K562 (cell line): ENCODE data around the gene GAB2. TPM values are rescaled to one million over a fixed set of nuclear protein-coding genes. Genes with fewer than 3 reads are reported as not detected.

ENCODE experiments used
- CEBPB ChIP-seq: fragments of 450-650 bp; IDR thresholded peaks from 2 replicates; pipeline ENCODE4 v1.6.1; 2016; ENCODE audit warnings: missing genetic modification characterization, missing compliant biosample characterization
- DMBX1 ChIP-seq: fragments of 250-450 bp; sonication (Bioruptor Pico); IDR thresholded peaks from 2 replicates; pipeline ENCODE4 v1.8.0; 2022; ENCODE audit warnings: inconsistent platforms, mild to moderate bottlenecking, moderate library complexity, borderline replicate concordance
- EHMT2 ChIP-seq: fragments of 450-650 bp; IDR thresholded peaks from 2 replicates; pipeline ENCODE4 v1.6.1; 2018; ENCODE audit warnings: antibody characterized with exemption
- GABPA ChIP-seq: fragments of 200-800 bp; sonication (Bioruptor generic); conservative IDR thresholded peaks from 2 replicates; pipeline ENCODE4 v1.6.1; 2016; ENCODE audit warnings: low read depth, missing genetic modification characterization, missing compliant biosample characterization
- GABPB1 ChIP-seq: sonication (generic); formaldehyde crosslinking; IDR thresholded peaks from 2 replicates; pipeline ENCODE4 v1.8.0; 2022; ENCODE audit warnings: mild to moderate bottlenecking, missing genetic modification reagents
- HDAC2 ChIP-seq: fragments of 450-650 bp; IDR thresholded peaks from 2 replicates; pipeline ENCODE4 v1.6.1; 2016; ENCODE audit warnings: mild to moderate bottlenecking
- JUND ChIP-seq, 2 experiments: IDR thresholded peaks; 2 replicates in 1 of 2; 3 replicates in 1 of 2; pipeline ENCODE4 v1.6.1; 2011; ENCODE audit warnings: borderline replicate concordance in 2 of 2, low read depth in 2 of 2, low read length in 2 of 2, improper control_type of control experiment in 1 of 2, missing biosample characterization in 1 of 2, missing genetic modification characterization in 1 of 2, missing genetic modification reagents in 1 of 2
- MAFF ChIP-seq: IDR thresholded peaks from 2 replicates; pipeline ENCODE4 v1.6.1; 2012; ENCODE audit warnings: low read length, improper control_type of control experiment
- RCOR1 ChIP-seq, 2 experiments: IDR thresholded peaks; 2 replicates each; pipeline ENCODE4 v1.6.1; 2012; ENCODE audit warnings: low read depth in 2 of 2, low read length in 2 of 2, borderline replicate concordance in 1 of 2, improper control_type of control experiment in 1 of 2
- RFX5 ChIP-seq: IDR thresholded peaks from 2 replicates; pipeline ENCODE4 v1.6.1; 2011; ENCODE audit warnings: low read depth, mild to moderate bottlenecking, improper control_type of control experiment, low read length
- SMARCE1 ChIP-seq: fragments of 450-650 bp; IDR thresholded peaks from 2 replicates; pipeline ENCODE4 v1.7.1; 2016; ENCODE audit warnings: mild to moderate bottlenecking
- polyA plus RNA-seq, 8 experiments: library from polyadenylated mRNA; depleted of rRNA in 4 of 8; stranded (reverse) in 5 of 8; unstranded in 3 of 8; fragments of >200 nt; fragmentation: Nextera tagmentation in 2 of 8; fragmentation: Illumina TruSeq in 1 of 8; extraction: Ambion mirVana in 2 of 8; extraction: Trizol in 1 of 8; gene quantifications; 2 replicates each; pipeline versions ENCODE4 v1.2.1 to v1.2.3, GENCODE V29; 2011 to 2014; ENCODE audit warnings: inconsistent platforms in 1 of 8, missing spikeins in 1 of 8
- total RNA-seq, 7 experiments: library from RNA; depleted of rRNA in 6 of 7; stranded (reverse); fragments of >200 nt in 6 of 7; fragmentation: Illumina TruSeq in 2 of 7; extraction: Trizol in 2 of 7; gene quantifications; 2 replicates each; pipeline versions ENCODE4 v1.2.1 to v1.2.3, GENCODE V29; 2011 to 2021; ENCODE audit warnings: low replicate concordance in 1 of 7
- TF ChIP-seq, protein P1 (sequence below), 2 experiments: IDR thresholded peaks; 2 replicates each; pipeline ENCODE4 v1.6.1; 2012; ENCODE audit warnings: improper control_type of control experiment in 2 of 2, low read depth in 2 of 2, low read length in 2 of 2, borderline replicate concordance in 1 of 2
- TF ChIP-seq, protein P2 (sequence below): fragments of 450-650 bp; IDR thresholded peaks from 2 replicates; pipeline ENCODE4 v1.6.1; 2016; ENCODE audit warnings: mild to moderate bottlenecking, moderate library complexity

Gene GAB2
- total and polyA plus RNA-seq, 9 of the 15 experiments (the other 6 are each of a cell fraction or from before 2014, with no cell fraction given) = 2.3 to 35.2 (median 16.1) TPM

DNA sequence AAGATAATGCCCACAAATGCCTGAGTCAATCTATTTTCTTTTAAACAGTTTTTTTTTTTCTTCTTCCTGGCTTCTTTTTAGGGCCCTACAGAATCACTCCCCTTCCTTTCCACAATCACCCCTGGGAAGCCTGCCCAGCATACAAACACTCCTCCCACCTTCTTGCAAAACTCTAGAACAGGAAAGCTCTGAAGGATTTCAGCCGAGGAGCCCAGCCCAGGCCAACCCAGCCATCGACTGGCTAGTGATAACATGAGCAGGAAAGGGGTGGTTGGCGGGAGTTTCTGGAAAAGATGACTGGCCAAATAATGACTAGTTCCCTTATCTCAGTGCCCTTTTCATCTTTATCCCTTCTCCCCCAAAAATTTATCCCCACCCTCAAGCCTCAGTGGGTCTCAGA lies 160.7 kb downstream of the GAB2 start (continued):
- TF ChIP-seq, protein P1, sequence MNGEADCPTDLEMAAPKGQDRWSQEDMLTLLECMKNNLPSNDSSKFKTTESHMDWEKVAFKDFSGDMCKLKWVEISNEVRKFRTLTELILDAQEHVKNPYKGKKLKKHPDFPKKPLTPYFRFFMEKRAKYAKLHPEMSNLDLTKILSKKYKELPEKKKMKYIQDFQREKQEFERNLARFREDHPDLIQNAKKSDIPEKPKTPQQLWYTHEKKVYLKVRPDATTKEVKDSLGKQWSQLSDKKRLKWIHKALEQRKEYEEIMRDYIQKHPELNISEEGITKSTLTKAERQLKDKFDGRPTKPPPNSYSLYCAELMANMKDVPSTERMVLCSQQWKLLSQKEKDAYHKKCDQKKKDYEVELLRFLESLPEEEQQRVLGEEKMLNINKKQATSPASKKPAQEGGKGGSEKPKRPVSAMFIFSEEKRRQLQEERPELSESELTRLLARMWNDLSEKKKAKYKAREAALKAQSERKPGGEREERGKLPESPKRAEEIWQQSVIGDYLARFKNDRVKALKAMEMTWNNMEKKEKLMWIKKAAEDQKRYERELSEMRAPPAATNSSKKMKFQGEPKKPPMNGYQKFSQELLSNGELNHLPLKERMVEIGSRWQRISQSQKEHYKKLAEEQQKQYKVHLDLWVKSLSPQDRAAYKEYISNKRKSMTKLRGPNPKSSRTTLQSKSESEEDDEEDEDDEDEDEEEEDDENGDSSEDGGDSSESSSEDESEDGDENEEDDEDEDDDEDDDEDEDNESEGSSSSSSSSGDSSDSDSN (IDR thresholded peaks at IDR 0.05; ENCODE audit: borderline replicate concordance in 1 of 2, low read depth in 2 of 2, low read length in 2 of 2) = 0 out of 4 replicates have a peak, but pooled peaks of 1 of the 2 experiments have one; percentile 59
- TF ChIP-seq EHMT2 (peak; percentile 36; the same call in 1 of the 2 replicates), HDAC2 (peak; percentile 77), RCOR1 (IDR thresholded peaks at IDR 0.05; ENCODE audit: borderline replicate concordance in 1 of 2, low read depth in 2 of 2, low read length in 2 of 2) (peak in 1 of 2 experiments; percentile 74; a peak in 2 of 4 replicates), DMBX1 (CRISPR knock-in tag) (peak; percentile 48; the same call in 1 of the 2 replicates), MAFF (peak; percentile 22; the same call in 1 of the 2 replicates), SMARCE1 (peak; percentile 67), RFX5 (no peak), GABPA (tag) (peak; percentile 33; the same call in 1 of the 2 replicates), JUND (IDR thresholded peaks at IDR 0.05; ENCODE audit: borderline replicate concordance, low read depth, low read length) (peak; percentile 76; the same call in 1 of the 2 replicates), JUND (tag; IDR thresholded peaks at IDR 0.05; ENCODE audit: borderline replicate concordance, low read depth, low read length) (peak; percentile 70; the same call in 1 of the 3 replicates), CEBPB (tag) (peak; percentile 88), GABPB1 (CRISPR knock-in tag) (no peak)
- TF ChIP-seq, protein P2, sequence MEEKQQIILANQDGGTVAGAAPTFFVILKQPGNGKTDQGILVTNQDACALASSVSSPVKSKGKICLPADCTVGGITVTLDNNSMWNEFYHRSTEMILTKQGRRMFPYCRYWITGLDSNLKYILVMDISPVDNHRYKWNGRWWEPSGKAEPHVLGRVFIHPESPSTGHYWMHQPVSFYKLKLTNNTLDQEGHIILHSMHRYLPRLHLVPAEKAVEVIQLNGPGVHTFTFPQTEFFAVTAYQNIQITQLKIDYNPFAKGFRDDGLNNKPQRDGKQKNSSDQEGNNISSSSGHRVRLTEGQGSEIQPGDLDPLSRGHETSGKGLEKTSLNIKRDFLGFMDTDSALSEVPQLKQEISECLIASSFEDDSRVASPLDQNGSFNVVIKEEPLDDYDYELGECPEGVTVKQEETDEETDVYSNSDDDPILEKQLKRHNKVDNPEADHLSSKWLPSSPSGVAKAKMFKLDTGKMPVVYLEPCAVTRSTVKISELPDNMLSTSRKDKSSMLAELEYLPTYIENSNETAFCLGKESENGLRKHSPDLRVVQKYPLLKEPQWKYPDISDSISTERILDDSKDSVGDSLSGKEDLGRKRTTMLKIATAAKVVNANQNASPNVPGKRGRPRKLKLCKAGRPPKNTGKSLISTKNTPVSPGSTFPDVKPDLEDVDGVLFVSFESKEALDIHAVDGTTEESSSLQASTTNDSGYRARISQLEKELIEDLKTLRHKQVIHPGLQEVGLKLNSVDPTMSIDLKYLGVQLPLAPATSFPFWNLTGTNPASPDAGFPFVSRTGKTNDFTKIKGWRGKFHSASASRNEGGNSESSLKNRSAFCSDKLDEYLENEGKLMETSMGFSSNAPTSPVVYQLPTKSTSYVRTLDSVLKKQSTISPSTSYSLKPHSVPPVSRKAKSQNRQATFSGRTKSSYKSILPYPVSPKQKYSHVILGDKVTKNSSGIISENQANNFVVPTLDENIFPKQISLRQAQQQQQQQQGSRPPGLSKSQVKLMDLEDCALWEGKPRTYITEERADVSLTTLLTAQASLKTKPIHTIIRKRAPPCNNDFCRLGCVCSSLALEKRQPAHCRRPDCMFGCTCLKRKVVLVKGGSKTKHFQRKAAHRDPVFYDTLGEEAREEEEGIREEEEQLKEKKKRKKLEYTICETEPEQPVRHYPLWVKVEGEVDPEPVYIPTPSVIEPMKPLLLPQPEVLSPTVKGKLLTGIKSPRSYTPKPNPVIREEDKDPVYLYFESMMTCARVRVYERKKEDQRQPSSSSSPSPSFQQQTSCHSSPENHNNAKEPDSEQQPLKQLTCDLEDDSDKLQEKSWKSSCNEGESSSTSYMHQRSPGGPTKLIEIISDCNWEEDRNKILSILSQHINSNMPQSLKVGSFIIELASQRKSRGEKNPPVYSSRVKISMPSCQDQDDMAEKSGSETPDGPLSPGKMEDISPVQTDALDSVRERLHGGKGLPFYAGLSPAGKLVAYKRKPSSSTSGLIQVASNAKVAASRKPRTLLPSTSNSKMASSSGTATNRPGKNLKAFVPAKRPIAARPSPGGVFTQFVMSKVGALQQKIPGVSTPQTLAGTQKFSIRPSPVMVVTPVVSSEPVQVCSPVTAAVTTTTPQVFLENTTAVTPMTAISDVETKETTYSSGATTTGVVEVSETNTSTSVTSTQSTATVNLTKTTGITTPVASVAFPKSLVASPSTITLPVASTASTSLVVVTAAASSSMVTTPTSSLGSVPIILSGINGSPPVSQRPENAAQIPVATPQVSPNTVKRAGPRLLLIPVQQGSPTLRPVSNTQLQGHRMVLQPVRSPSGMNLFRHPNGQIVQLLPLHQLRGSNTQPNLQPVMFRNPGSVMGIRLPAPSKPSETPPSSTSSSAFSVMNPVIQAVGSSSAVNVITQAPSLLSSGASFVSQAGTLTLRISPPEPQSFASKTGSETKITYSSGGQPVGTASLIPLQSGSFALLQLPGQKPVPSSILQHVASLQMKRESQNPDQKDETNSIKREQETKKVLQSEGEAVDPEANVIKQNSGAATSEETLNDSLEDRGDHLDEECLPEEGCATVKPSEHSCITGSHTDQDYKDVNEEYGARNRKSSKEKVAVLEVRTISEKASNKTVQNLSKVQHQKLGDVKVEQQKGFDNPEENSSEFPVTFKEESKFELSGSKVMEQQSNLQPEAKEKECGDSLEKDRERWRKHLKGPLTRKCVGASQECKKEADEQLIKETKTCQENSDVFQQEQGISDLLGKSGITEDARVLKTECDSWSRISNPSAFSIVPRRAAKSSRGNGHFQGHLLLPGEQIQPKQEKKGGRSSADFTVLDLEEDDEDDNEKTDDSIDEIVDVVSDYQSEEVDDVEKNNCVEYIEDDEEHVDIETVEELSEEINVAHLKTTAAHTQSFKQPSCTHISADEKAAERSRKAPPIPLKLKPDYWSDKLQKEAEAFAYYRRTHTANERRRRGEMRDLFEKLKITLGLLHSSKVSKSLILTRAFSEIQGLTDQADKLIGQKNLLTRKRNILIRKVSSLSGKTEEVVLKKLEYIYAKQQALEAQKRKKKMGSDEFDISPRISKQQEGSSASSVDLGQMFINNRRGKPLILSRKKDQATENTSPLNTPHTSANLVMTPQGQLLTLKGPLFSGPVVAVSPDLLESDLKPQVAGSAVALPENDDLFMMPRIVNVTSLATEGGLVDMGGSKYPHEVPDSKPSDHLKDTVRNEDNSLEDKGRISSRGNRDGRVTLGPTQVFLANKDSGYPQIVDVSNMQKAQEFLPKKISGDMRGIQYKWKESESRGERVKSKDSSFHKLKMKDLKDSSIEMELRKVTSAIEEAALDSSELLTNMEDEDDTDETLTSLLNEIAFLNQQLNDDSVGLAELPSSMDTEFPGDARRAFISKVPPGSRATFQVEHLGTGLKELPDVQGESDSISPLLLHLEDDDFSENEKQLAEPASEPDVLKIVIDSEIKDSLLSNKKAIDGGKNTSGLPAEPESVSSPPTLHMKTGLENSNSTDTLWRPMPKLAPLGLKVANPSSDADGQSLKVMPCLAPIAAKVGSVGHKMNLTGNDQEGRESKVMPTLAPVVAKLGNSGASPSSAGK = peak; percentile 60; the same call in 1 of the 2 replicates
